WTC11 (cell line): ENCODE measurements around the gene LSM6. TPM values are rescaled to one million over a fixed set of nuclear protein-coding genes. Genes with fewer than 3 reads are reported as not detected.
A peak's percentile ranks its signal among the peaks of the same experiment; 100 is the strongest.

ENCODE experiments used
- ATAC-seq: fragments of 200-7000 bp; cut with Tn5 transposase; 2 replicates; pipeline ENCODE4 v1.10.0; 2021; ENCODE audit warnings: mild to moderate bottlenecking, moderate library complexity
- CTCF ChIA-PET: fragments of 300-600 bp; sonication (Branson Sonifier 250); formaldehyde crosslinking; loops from one replicate; lab custom pipeline; 2021; ENCODE audit warnings: antibody characterized with exemption; lab: Charles Lee
- POLR2A ChIA-PET: fragments of 350-600 bp; sonication (Branson Sonifier 250); formaldehyde crosslinking; loops from one replicate; lab custom pipeline; 2021; ENCODE audit warnings: antibody characterized with exemption; lab: Charles Lee
- DNase-seq: peaks from one replicate; pipeline ENCODE4 v3.0.0; 2021; ENCODE audit warnings: low spot score
- H3K27ac Mint-ChIP-seq: 2 replicates; pipeline ENCODE4 v1.8.0; 2021; ENCODE audit warnings: mixed read lengths
- H3K27me3 Mint-ChIP-seq: 2 replicates; pipeline ENCODE4 v1.8.0; 2021; ENCODE audit warnings: low read depth, mild to moderate bottlenecking, moderate library complexity, mixed read lengths
- H3K36me3 Mint-ChIP-seq: 2 replicates; pipeline ENCODE4 v1.8.0; 2021; ENCODE audit warnings: mixed read lengths
- H3K4me1 Mint-ChIP-seq: 2 replicates; pipeline ENCODE4 v1.8.0; 2022; ENCODE audit warnings: mixed read lengths
- H3K4me3 Mint-ChIP-seq: 2 replicates; pipeline ENCODE4 v1.8.0; 2021; ENCODE audit warnings: mild to moderate bottlenecking, moderate library complexity, mixed read lengths
- H3K9me3 Mint-ChIP-seq: 2 replicates; pipeline ENCODE4 v1.8.0; 2021; ENCODE audit warnings: mixed read lengths
- ARID4B ChIP-seq: sonication (generic); formaldehyde crosslinking; IDR thresholded peaks from 2 replicates; pipeline ENCODE4 v1.8.0; 2023; ENCODE audit warnings: missing genetic modification reagents, mild to moderate bottlenecking, borderline replicate concordance
- ATF2 ChIP-seq: sonication (generic); formaldehyde crosslinking; IDR thresholded peaks from 2 replicates; pipeline ENCODE4 v1.8.1; 2022; ENCODE audit warnings: low read depth, missing genetic modification reagents, borderline replicate concordance
- CDX4 ChIP-seq: fragments of 250-450 bp; sonication (Bioruptor Pico); IDR thresholded peaks from 2 replicates; pipeline ENCODE4 v1.9.0; 2021; ENCODE audit warnings: moderate library complexity, mild to moderate bottlenecking, inconsistent platforms, borderline replicate concordance
- E2F4 ChIP-seq: sonication (generic); formaldehyde crosslinking; IDR thresholded peaks from 2 replicates; pipeline ENCODE4 v1.8.1; 2022; ENCODE audit warnings: low read depth, mild to moderate bottlenecking, moderate library complexity, missing genetic modification reagents, borderline replicate concordance
- ELF4 ChIP-seq: sonication (generic); formaldehyde crosslinking; IDR thresholded peaks from 2 replicates; pipeline ENCODE4 v1.8.1; 2022; ENCODE audit warnings: low read depth, mild to moderate bottlenecking, moderate library complexity, missing genetic modification reagents
- EMX1 ChIP-seq: fragments of 250-450 bp; sonication (Bioruptor Pico); IDR thresholded peaks from 2 replicates; pipeline ENCODE4 v1.8.0; 2021; ENCODE audit warnings: mild to moderate bottlenecking
- ESRRA ChIP-seq: sonication (generic); formaldehyde crosslinking; IDR thresholded peaks from 2 replicates; pipeline ENCODE4 v1.8.1; 2022; ENCODE audit warnings: mild to moderate bottlenecking, missing genetic modification reagents, borderline replicate concordance
- ETV6 ChIP-seq: sonication (generic); formaldehyde crosslinking; IDR thresholded peaks from 2 replicates; pipeline ENCODE4 v1.8.1; 2022; ENCODE audit warnings: mild to moderate bottlenecking, missing genetic modification reagents
- FOXJ3 ChIP-seq: sonication (generic); formaldehyde crosslinking; IDR thresholded peaks from 2 replicates; pipeline ENCODE4 v1.9.0; 2021; ENCODE audit warnings: missing genetic modification reagents, mild to moderate bottlenecking, borderline replicate concordance
- GRHL2 ChIP-seq: fragments of 250-450 bp; sonication (Bioruptor Pico); IDR thresholded peaks from 2 replicates; pipeline ENCODE4 v1.8.0; 2022; ENCODE audit warnings: mild to moderate bottlenecking, moderate library complexity; ENCODE audit not compliant: insufficient replicate concordance, severe bottlenecking
- HMGA2 ChIP-seq: fragments of 250-450 bp; sonication (Bioruptor Pico); IDR thresholded peaks from 2 replicates; pipeline ENCODE4 v1.4.0; 2021; ENCODE audit warnings: mild to moderate bottlenecking, moderate library complexity
- HMGXB4 ChIP-seq: sonication (generic); formaldehyde crosslinking; IDR thresholded peaks from 2 replicates; pipeline ENCODE4 v1.8.1; 2023; ENCODE audit warnings: mild to moderate bottlenecking, moderate library complexity, missing genetic modification reagents
- MXD4 ChIP-seq: fragments of 250-450 bp; sonication (Bioruptor Pico); IDR thresholded peaks from 2 replicates; pipeline ENCODE4 v1.8.0; 2021; ENCODE audit warnings: mild to moderate bottlenecking, moderate library complexity, borderline replicate concordance
- NFATC4 ChIP-seq: fragments of 250-450 bp; sonication (Bioruptor Pico); IDR thresholded peaks from 2 replicates; pipeline ENCODE4 v1.9.0; 2021; ENCODE audit warnings: mild to moderate bottlenecking
- NFE2L1 ChIP-seq: sonication (generic); formaldehyde crosslinking; IDR thresholded peaks from 2 replicates; pipeline ENCODE4 v1.8.1; 2023; ENCODE audit warnings: missing genetic modification reagents
- SMAD3 ChIP-seq: sonication (generic); formaldehyde crosslinking; IDR thresholded peaks from 2 replicates; pipeline ENCODE4 v1.8.0; 2022; ENCODE audit warnings: missing genetic modification reagents, mild to moderate bottlenecking, borderline replicate concordance
- TEAD4 ChIP-seq: sonication (generic); formaldehyde crosslinking; IDR thresholded peaks from 2 replicates; pipeline ENCODE4 v1.8.0; 2022; ENCODE audit warnings: mild to moderate bottlenecking, missing genetic modification reagents
- TP53 ChIP-seq: sonication (generic); formaldehyde crosslinking; IDR thresholded peaks from 2 replicates; pipeline ENCODE4 v1.8.1; 2023; ENCODE audit warnings: mild to moderate bottlenecking, missing genetic modification reagents
- ZMAT4 ChIP-seq: fragments of 250-450 bp; sonication (Bioruptor Pico); IDR thresholded peaks from 2 replicates; pipeline ENCODE4 v1.9.0; 2021; ENCODE audit warnings: mild to moderate bottlenecking
- ZNF138 ChIP-seq: sonication (generic); formaldehyde crosslinking; conservative IDR thresholded peaks from 2 replicates; pipeline ENCODE4 v1.8.1; 2022; ENCODE audit warnings: mild to moderate bottlenecking, moderate library complexity, missing genetic modification reagents
- ZNF281 ChIP-seq: sonication (generic); formaldehyde crosslinking; IDR thresholded peaks from 2 replicates; pipeline ENCODE4 v1.8.0; 2023; ENCODE audit warnings: mild to moderate bottlenecking, missing genetic modification reagents
- ZNF317 ChIP-seq: sonication (generic); formaldehyde crosslinking; IDR thresholded peaks from 2 replicates; pipeline ENCODE4 v1.8.1; 2023; ENCODE audit warnings: low read depth, mild to moderate bottlenecking, moderate library complexity, missing genetic modification reagents, borderline replicate concordance
- ZNF423 ChIP-seq: fragments of 250-450 bp; sonication (Bioruptor Pico); IDR thresholded peaks from 2 replicates; pipeline ENCODE4 v2.1.2; 2022; ENCODE audit warnings: mild to moderate bottlenecking, moderate library complexity
- total RNA-seq: library from RNA; stranded (reverse); gene quantifications from 3 replicates; pipeline ENCODE4 v1.2.3, GENCODE V29; 2021

LSM6 gene
- total RNA-seq, 1 experiment from 2014 or later, result 58.2 TPM

GRCh38 chr4:146178126-146178525, 2.6 kb downstream of the LSM6 start:
- Mint-ChIP-seq H3K9me3 (no peaks in the 10 kb centered on the region), H3K4me1 (peaks cover 45% of the 10 kb centered on the region), H3K4me3 (no peak overlapping the region), H3K27me3 (peaks cover 5% of the 10 kb centered on the region), H3K36me3 (no peaks in the 10 kb centered on the region)
- DNase-seq (no peak), ATAC-seq (no peak)
- no peak for TF ChIP-seq ZNF138 (CRISPR knock-in tag)
- no peak for TF ChIP-seq ZNF317
- TF ChIP-seq E2F4 (CRISPR knock-in tag), result no peak
- TF ChIP-seq GRHL2 (CRISPR knock-in tag), result no peak
- no peak for TF ChIP-seq ZNF423 (CRISPR knock-in tag)
- no peak for TF ChIP-seq NFATC4 (CRISPR knock-in tag)
- no peak for TF ChIP-seq ZMAT4 (CRISPR knock-in tag)
- TF ChIP-seq ARID4B (CRISPR knock-in tag), result no peak
- no peak for TF ChIP-seq EMX1 (CRISPR knock-in tag)
- no peak for TF ChIP-seq FOXJ3
- TF ChIP-seq ATF2 (CRISPR knock-in tag), result no peak
- TF ChIP-seq ELF4 (CRISPR knock-in tag), result no peak
- TF ChIP-seq TEAD4 (CRISPR knock-in tag), result no peak
- TF ChIP-seq ESRRA (CRISPR knock-in tag), result no peak
- TF ChIP-seq, all 79 proteins: peak for 0
- POLR2A ChIA-PET, result interaction anchor here (0.7 kb wide), 1 partner anchor 289 kb away, joined by 3 read pairs; no protein-coding TSS in a partner anchor
- H3K27ac Mint-ChIP-seq, result no peak overlapping the region; the same call in 1 of the 2 replicates
- CTCF ChIA-PET, result no interaction called here

GRCh38 chr4:146179784-146180370, 4.4 kb downstream of the LSM6 start:
- peak overlapping the region; percentile 0 for H3K27ac Mint-ChIP-seq
- DNase-seq (no peak), ATAC-seq (peak; percentile 48)
- ChIA-PET CTCF (interaction anchor here (1.1 to 1.3 kb wide), 2 partner anchors 56 to 85 kb away, joined by 4 to 8 read pairs; no protein-coding TSS in a partner anchor), POLR2A (no interaction called here)
- no peak overlapping the region for H3K4me3 Mint-ChIP-seq
- peaks cover 45% of the 10 kb centered on the region for H3K4me1 Mint-ChIP-seq
- TF ChIP-seq SMAD3 (CRISPR knock-in tag), result no peak
- TF ChIP-seq MXD4 (CRISPR knock-in tag), result no peak
- no peak for TF ChIP-seq HMGA2 (CRISPR knock-in tag)
- TF ChIP-seq ETV6 (CRISPR knock-in tag), result no peak
- TF ChIP-seq TP53 (CRISPR knock-in tag), result no peak
- TF ChIP-seq NFE2L1 (CRISPR knock-in tag), result no peak
- no peak for TF ChIP-seq CDX4 (CRISPR knock-in tag)
- no peak for TF ChIP-seq ZNF281 (CRISPR knock-in tag)
- TF ChIP-seq HMGXB4 (CRISPR knock-in tag), result no peak
- peaks cover 5% of the 10 kb centered on the region; the same call in 1 of the 2 replicates for H3K36me3 Mint-ChIP-seq
- no peaks in the 10 kb centered on the region for H3K9me3 Mint-ChIP-seq
- no peaks in the 10 kb centered on the region for H3K27me3 Mint-ChIP-seq
